Measurements from ENCODE around the gene HOXA11.

The HOXA11 gene

DNA sequence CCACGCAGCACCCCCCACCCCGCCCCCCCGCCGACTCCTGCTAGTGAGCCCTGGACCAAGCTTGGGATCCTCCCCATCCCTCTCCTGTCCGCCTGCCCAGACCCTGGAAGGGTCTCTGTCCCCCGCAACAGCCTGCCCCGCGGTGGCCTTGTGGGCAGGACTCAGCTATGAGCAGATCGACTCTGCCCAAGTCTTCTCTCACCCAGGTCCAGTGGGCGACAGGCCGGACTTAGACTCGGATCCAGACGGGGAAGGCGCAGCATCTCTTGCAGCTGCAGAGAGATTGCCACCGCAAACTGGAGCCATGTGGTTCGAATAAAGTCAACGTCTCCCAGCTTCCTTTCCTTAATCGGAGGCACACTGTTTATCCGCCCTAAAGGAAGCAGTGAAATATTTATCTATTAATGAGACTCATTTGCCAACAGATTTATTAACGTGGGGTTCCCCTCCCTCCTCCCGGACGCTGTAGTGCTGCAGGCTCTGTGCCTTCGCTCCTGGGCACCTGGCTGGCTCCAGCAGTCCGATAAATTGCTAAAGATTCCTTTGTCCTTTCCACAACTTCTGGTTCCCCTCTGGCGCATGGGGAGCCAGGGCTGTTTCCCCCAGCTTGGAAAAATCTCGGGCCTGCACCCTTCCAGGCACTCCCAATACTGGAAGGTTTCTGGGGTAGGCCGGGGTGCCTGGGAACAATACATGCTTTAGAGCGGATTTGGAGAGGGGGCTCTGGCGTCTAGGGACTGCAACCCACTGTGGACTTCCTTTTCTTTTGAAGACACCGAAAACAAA, 27.9 kb downstream of the HOXA11 start:
- DNase-seq: peak; percentile 44
- Mint-ChIP-seq H3K27ac (peak overlapping the region; percentile 85), H3K4me1 (ENCODE audit: low read depth) (peaks cover 46% of the 10 kb centered on the region), H3K36me3 (ENCODE audit: low read depth) (no peaks in the 10 kb centered on the region), H3K27me3 (peaks cover 90% of the 10 kb centered on the region), H3K4me3 (peak overlapping the region; percentile 44), H3K9me3 (no peaks in the 10 kb centered on the region)

- peak within 1 kb of the TSS; percentile 85 for H3K27ac Mint-ChIP-seq
- peak; percentile 39 for DNase-seq
- peaks cover 52% of the 10 kb centered on the region for H3K4me1 Mint-ChIP-seq (ENCODE audit: low read depth)
- H3K36me3 Mint-ChIP-seq (ENCODE audit: low read depth): no peaks in the 10 kb centered on the region
- H3K27me3 Mint-ChIP-seq: peaks cover 91% of the 10 kb centered on the region
- H3K4me3 Mint-ChIP-seq: peak within 1 kb of the TSS; percentile 53
- H3K9me3 Mint-ChIP-seq: no peaks in the 10 kb centered on the region
These were observed 28.5 kb downstream of the HOXA11 start, which contains the start of gene HOXA7 for GRCh38 chr7:27156508-27156898. Gene HOXA7, minus strand, starts transcription at chr7:27156675. Its CDS starts 130 bp downstream, at chr7:27156545.

- H3K4me3 Mint-ChIP-seq: peak overlapping the region; percentile 53
- no peaks in the 10 kb centered on the region for H3K36me3 Mint-ChIP-seq (ENCODE audit: low read depth)
- peaks cover 55% of the 10 kb centered on the region for H3K4me1 Mint-ChIP-seq (ENCODE audit: low read depth)
- peaks cover 93% of the 10 kb centered on the region for H3K27me3 Mint-ChIP-seq
- DNase-seq: peak; percentile 59
- no peaks in the 10 kb centered on the region for H3K9me3 Mint-ChIP-seq
- peak overlapping the region; percentile 80 for H3K27ac Mint-ChIP-seq
These were observed 29.1 kb downstream of the HOXA11 start for GRCh38 chr7:27155816-27156507.

DNA sequence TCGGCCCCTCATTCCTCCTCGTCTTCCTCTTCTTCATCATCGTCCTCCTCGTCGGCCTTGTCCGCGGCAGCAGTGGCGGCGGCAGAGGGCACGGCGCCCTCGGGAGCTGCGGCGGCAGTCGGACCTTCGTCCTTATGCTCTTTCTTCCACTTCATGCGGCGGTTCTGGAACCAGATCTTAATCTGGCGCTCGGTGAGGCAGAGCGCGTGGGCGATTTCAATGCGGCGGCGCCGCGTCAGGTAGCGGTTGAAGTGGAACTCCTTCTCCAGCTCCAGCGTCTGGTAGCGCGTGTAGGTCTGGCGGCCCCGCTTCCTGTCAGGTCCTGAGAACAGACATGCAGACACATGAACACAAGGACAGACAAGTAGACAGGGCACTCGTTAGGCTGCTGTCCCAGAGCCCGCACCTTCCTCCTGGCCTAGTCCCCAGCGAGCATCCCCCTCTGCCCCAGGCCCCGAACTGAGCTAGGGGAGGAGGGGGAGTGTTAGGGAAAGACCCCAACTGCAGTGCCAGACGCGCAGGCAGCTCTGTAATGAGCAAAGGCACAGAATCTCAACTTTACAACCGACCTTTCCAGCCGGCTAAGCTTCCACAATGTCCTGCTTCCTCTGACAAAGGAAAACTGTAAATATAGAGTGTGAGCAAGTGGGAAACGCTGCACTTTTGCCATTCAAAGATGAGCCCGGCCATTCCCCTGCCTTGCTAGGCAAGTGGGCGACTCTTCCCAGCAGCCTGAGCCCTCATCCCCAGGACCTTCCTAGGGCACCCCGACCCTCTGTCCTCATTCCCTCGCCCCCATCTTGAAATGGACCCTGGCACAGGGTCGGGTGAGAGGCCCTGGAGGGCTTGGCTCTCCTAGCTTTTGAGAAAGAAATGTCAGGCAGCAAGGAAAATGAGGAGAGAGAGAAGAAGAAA, 29.9 kb downstream of the HOXA11 start:
- Mint-ChIP-seq H3K4me1 (ENCODE audit: low read depth) (peaks cover 60% of the 10 kb centered on the region), H3K9me3 (no peaks in the 10 kb centered on the region), H3K36me3 (ENCODE audit: low read depth) (no peaks in the 10 kb centered on the region), H3K27ac (peak overlapping the region; percentile 80), H3K4me3 (peak overlapping the region; percentile 42), H3K27me3 (peaks cover 96% of the 10 kb centered on the region)
- DNase-seq: peak; percentile 62

- Mint-ChIP-seq H3K4me1 (ENCODE audit: low read depth) (peaks cover 56% of the 10 kb centered on the region), H3K27ac (peak overlapping the region; percentile 47)
These were observed 30.7 kb downstream of the HOXA11 start for GRCh38 chr7:27154369-27154768.

GRCh38 chr7:27153526-27153925, 31.5 kb downstream of the HOXA11 start:
- Mint-ChIP-seq H3K4me3 (no peak overlapping the region), H3K27me3 (peaks cover 96% of the 10 kb centered on the region)

More at GRCh38 chr7:27154369-27154768, 30.7 kb downstream of the HOXA11 start:
- DNase-seq: peak; percentile 33
- Mint-ChIP-seq H3K27me3 (peaks cover 96% of the 10 kb centered on the region), H3K4me3 (peak overlapping the region; percentile 20), H3K9me3 (no peaks in the 10 kb centered on the region), H3K36me3 (ENCODE audit: low read depth) (no peaks in the 10 kb centered on the region)

GRCh38 chr7:27152816-27153442, 32.1 kb downstream of the HOXA11 start:
- peak; percentile 29 for DNase-seq
- Mint-ChIP-seq H3K4me1 (ENCODE audit: low read depth) (peaks cover 56% of the 10 kb centered on the region), H3K36me3 (ENCODE audit: low read depth) (no peaks in the 10 kb centered on the region), H3K27me3 (peaks cover 96% of the 10 kb centered on the region), H3K27ac (no peak overlapping the region), H3K4me3 (no peak overlapping the region), H3K9me3 (no peaks in the 10 kb centered on the region)

More at GRCh38 chr7:27153526-27153925, 31.5 kb downstream of the HOXA11 start:
- H3K36me3 Mint-ChIP-seq (ENCODE audit: low read depth): no peaks in the 10 kb centered on the region
- no peak for DNase-seq
- no peaks in the 10 kb centered on the region for H3K9me3 Mint-ChIP-seq
- peaks cover 53% of the 10 kb centered on the region for H3K4me1 Mint-ChIP-seq (ENCODE audit: low read depth)
- no peak overlapping the region for H3K27ac Mint-ChIP-seq

DNA sequence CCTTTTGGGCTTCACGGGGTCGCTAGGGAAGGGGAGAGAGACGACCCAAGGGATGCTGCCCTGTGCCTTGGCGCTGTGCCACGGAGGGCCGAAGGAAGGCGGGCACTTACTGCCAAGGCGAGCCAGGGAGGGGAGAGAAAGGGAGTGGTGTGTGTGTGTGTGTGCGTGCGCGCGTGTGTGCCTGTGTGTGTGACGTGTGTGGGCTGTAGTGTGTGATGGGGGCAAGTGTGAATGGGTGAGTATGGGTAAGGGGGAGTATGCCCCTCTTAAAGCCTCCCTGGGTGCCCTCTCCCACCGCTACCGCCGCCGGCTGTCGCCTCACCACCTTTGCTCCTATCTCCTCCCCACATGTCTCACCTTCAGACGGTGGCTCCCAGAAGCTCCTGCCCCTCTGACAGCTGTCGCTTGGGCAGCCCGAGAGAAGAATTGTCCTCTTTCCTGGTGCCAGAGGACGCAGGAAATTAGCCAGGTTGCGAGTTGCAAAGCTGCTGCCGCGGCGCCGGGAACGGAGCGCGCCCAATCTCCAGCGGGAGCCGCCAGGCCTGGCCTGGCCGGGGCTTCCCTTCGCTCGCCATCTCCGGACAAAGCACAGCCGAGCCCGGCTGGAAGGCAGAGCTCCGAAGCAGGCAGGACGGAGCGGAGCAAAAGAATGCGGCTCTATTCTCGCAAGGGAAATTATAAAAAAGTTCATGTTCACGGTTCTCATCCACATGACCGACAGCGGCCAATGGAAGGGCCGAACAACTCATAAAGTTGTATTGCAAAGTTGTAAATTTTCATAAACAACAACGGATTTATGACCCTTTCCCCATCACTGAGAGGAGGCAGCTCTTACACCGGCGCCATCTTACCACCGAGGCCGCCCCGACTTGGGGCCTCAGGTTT, 32.9 kb downstream of the HOXA11 start, which contains the start of gene HOXA3:
Gene HOXA3, minus strand, starts transcription at position 653 of the 885 bp plus-strand sequence. CDS start 41,943 bp downstream, outside the sequence.
- Mint-ChIP-seq H3K36me3 (ENCODE audit: low read depth) (no peaks in the 10 kb centered on the region), H3K9me3 (no peaks in the 10 kb centered on the region), H3K4me1 (ENCODE audit: low read depth) (peaks cover 54% of the 10 kb centered on the region), H3K27ac (peak within 1 kb of the TSS; percentile 68), H3K27me3 (peaks cover 95% of the 10 kb centered on the region), H3K4me3 (peak within 1 kb of the TSS; percentile 62)
- DNase-seq: peak; percentile 39

DNA sequence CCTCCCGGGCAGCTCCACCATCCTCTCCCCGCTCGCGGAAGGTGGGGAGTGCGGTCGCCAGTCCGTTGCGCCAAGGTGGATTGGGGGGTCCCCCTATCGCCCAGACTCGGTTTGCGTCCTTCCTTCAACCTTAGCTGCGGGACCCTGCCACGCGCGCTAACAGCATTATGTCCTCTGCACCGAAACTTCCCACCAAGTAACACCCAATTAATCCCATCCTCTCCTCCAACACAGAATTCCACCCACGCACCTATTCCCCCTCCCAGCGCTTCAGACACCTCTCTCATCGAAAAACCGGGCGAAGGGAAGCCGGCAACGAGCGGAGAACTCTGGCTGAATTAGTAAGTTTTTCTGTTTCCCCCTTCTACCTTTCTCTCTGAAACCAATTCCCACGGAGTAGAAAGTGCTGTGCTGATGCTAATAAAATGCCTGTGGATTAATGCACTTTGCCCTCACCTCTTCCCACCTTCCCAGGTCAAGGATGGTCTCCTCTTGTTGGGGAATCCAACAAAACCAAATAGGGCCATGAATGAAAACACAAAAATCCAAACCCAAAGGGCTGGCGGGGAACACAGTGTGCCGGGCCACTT, 33.6 kb downstream of the HOXA11 start:
- Mint-ChIP-seq H3K36me3 (ENCODE audit: low read depth) (no peaks in the 10 kb centered on the region), H3K27ac (peak overlapping the region; percentile 68), H3K4me1 (ENCODE audit: low read depth) (peaks cover 50% of the 10 kb centered on the region), H3K4me3 (peak overlapping the region; percentile 62), H3K27me3 (peaks cover 96% of the 10 kb centered on the region), H3K9me3 (no peaks in the 10 kb centered on the region)
- DNase-seq: peak; percentile 36

GRCh38 chr7:27150568-27151340, 34.3 kb downstream of the HOXA11 start:
- peak; percentile 82 for DNase-seq
- peak overlapping the region; percentile 68 for H3K27ac Mint-ChIP-seq
- H3K4me1 Mint-ChIP-seq (ENCODE audit: low read depth): peaks cover 45% of the 10 kb centered on the region

DNA sequence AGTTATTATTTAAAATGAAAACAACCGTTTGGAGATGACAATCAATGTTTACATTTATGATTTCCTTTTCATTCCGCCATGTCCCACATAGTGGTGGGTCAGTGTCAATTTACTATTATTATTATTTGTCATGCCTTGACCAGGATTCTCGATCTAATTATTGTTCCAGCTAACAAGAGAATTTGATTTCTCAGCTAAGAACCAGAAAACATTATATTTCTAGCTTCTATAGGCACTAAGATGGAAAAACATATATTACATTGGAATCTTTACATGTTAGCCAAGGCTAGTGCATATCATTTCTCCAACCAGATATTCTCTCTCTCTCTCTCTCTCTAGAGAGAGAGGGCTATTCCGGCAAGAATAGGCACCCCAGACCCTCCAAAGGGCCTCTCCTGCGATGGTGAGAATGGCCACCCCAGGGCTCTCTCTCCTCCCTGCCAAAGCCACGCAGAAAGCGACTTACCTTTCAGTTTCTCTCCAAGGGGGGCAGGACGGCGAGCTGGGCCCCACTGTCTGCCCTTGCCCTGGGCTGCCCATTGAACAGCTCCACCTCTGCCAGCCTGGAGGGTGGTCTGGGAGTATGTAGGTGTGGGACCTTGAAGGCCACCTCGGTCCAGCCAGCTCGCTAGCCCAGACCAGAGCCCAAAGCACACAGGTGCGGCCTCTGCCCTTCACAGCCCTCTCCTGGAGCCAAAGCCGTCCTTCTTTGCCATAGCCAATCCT, 35.0 kb downstream of the HOXA11 start:
- H3K36me3 Mint-ChIP-seq (ENCODE audit: low read depth): no peaks in the 10 kb centered on the region
- DNase-seq: no peak
- H3K4me1 Mint-ChIP-seq (ENCODE audit: low read depth): peaks cover 38% of the 10 kb centered on the region
- no peak overlapping the region for H3K27ac Mint-ChIP-seq
- peaks cover 97% of the 10 kb centered on the region for H3K27me3 Mint-ChIP-seq
- peak overlapping the region; percentile 62 for H3K4me3 Mint-ChIP-seq
- no peaks in the 10 kb centered on the region for H3K9me3 Mint-ChIP-seq

More at GRCh38 chr7:27150568-27151340, 34.3 kb downstream of the HOXA11 start:
- H3K9me3 Mint-ChIP-seq: no peaks in the 10 kb centered on the region
- peak overlapping the region; percentile 62 for H3K4me3 Mint-ChIP-seq
- H3K27me3 Mint-ChIP-seq: peaks cover 97% of the 10 kb centered on the region
- no peaks in the 10 kb centered on the region for H3K36me3 Mint-ChIP-seq (ENCODE audit: low read depth)
